Mononuclear cell (primary cell): ENCODE data around the gene MVP. TPM values are rescaled to one million over a fixed set of nuclear protein-coding genes. Genes with fewer than 3 reads are reported as not detected.
A peak's percentile ranks its signal among the peaks of the same experiment; 100 is the strongest.
"Not testable (repeated sequence)": the region's sequence is repeated elsewhere in the genome, so short reads cannot be mapped to it uniquely, and the experiment has no call there.

Source experiments
- H3K27me3 ChIP-seq: 2 replicates; pipeline ENCODE4 v1.6.0; 2011; ENCODE audit warnings: low read length, control low read depth; ENCODE audit not compliant: insufficient read depth
- H3K4me1 ChIP-seq: 2 replicates; pipeline ENCODE4 v1.5.1; 2011; ENCODE audit warnings: mild to moderate bottlenecking, low read length, control low read depth; ENCODE audit not compliant: insufficient read depth
- H3K4me3 ChIP-seq: 2 replicates; pipeline ENCODE4 v1.5.1; 2011; ENCODE audit warnings: mild to moderate bottlenecking, low read length, moderate library complexity
- H3K9me3 ChIP-seq: 2 replicates; pipeline ENCODE4 v1.5.1; 2011; ENCODE audit warnings: low read depth, mild to moderate bottlenecking, control low read depth, low read length
- total RNA-seq: library from RNA; depleted of rRNA; stranded (reverse); fragments of >200 nt; gene quantifications from one replicate; pipeline ENCODE4 v1.2.3, GENCODE V29; 2012

MVP gene
- total RNA-seq, 1 donor, result 75.6 TPM

DNA sequence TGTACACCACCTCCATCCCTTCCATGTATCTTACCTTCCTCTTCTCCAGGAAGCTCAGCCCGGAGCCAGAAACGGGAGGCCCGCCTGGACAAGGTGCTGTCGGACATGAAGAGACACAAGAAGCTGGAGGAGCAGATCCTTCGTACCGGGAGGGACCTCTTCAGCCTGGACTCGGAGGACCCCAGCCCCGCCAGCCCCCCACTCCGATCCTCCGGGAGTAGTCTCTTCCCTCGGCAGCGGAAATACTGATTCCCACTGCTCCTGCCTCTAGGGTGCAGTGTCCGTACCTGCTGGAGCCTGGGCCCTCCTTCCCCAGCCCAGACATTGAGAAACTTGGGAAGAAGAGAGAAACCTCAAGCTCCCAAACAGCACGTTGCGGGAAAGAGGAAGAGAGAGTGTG, 756 bp upstream of the MVP start:
- Histone ChIP-seq H3K9me3 (no peaks in the 10 kb centered on the region), H3K4me1 (peaks cover 86% of the 10 kb centered on the region), H3K4me3 (no peak overlapping the region), H3K27me3 (no peaks in the 10 kb centered on the region)

GRCh38 chr16:29820730-29821642, 724 bp downstream of the MVP start:
- Histone ChIP-seq H3K27me3 (no peaks in the 10 kb centered on the region), H3K4me3 (peak overlapping the region; percentile 61), H3K9me3 (no peaks in the 10 kb centered on the region), H3K4me1 (peaks cover 89% of the 10 kb centered on the region)

- peaks cover 93% of the 10 kb centered on the region for H3K4me1 ChIP-seq
- H3K9me3 ChIP-seq, result no peaks in the 10 kb centered on the region
- peak overlapping the region; percentile 61 for H3K4me3 ChIP-seq
- no peaks in the 10 kb centered on the region for H3K27me3 ChIP-seq
Observed at GRCh38 chr16:29821643-29822115, 1.4 kb downstream of the MVP start.

DNA sequence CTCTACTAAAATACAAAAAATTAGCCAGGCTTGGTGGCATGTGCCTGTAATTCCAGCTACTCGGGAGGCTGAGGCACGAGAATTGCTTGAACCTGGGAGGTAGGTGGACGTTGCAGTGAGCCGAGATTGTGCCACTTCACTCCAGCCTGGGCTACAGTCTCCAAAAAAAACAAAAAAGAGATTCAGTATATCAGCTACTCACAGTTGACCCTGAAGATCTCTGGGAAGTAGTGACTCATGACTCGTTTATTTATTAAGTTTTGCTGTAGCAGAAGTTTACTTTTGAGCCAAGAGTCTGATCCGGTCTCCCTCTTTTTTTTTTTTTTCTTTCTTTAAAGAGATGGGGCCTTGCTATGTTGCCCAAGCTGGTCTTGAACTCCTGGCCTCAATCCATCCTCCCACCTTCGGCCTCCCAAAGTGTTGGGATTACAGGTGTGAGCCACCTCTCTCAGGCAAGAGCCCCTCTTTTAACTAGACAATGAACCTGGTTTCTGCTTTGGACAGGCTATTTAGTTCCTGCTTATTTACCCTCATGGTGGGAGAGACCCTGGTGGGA, 4.4 kb downstream of the MVP start:
- no peaks in the 10 kb centered on the region for H3K9me3 ChIP-seq
- H3K4me3 ChIP-seq, result no peak overlapping the region
- H3K27me3 ChIP-seq, result no peaks in the 10 kb centered on the region
- peaks cover 90% of the 10 kb centered on the region for H3K4me1 ChIP-seq

- Histone ChIP-seq H3K9me3 (no peaks in the 10 kb centered on the region), H3K27me3 (no peaks in the 10 kb centered on the region), H3K4me1 (peaks cover 84% of the 10 kb centered on the region), H3K4me3 (no peak overlapping the region)
Observed at GRCh38 chr16:29825145-29826044, 5.1 kb downstream of the MVP start.

DNA sequence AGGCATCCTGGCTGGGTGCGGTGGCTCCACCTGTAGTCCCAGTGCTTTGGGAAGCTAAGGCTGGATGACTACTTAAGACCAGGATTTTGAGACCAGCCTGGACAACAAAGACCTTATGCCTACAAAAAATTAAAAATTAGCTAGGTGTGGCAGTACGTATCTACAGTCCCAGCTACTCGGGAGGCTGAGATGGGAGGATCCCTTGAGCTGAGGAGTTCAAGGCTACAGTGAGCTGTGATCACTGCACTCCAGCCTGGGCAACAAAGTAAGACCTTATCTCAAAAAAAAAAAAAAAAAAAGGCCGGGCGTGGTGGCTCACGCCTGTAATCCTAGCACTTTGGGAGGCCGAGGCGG, 6.1 kb downstream of the MVP start:
- Histone ChIP-seq H3K27me3 (no peaks in the 10 kb centered on the region), H3K4me3 (no peak overlapping the region), H3K4me1 (peaks cover 76% of the 10 kb centered on the region), H3K9me3 (no peaks in the 10 kb centered on the region)

- H3K27me3 ChIP-seq, result no peaks in the 10 kb centered on the region
- H3K4me3 ChIP-seq, result no peak overlapping the region
- H3K4me1 ChIP-seq, result peaks cover 33% of the 10 kb centered on the region
- H3K9me3 ChIP-seq, result no peaks in the 10 kb centered on the region
Observed at GRCh38 chr16:29830774-29831173, 10.5 kb downstream of the MVP start.

DNA sequence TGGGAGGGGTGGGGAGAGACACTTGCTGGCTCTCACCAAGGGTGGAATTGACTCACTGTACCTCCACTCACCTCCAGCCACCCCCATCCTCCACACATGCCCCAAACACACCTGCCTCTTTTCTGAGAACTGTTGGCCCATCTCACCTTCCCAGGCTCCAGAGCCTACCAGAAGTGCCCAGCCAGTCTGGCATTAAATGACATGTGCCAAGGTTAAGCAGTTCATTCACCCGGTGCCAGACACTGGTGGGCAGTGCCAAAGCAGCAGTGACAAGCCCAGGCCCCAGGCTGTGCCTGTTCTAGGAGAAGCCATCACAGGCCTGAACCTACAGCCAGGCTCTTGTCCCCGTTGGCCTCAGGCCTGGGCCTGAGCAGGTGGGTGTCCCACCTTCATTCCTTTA, 11.2 kb downstream of the MVP start:
- Histone ChIP-seq H3K27me3 (no peaks in the 10 kb centered on the region), H3K4me1 (peaks cover 26% of the 10 kb centered on the region), H3K4me3 (no peak overlapping the region), H3K9me3 (no peaks in the 10 kb centered on the region)

DNA sequence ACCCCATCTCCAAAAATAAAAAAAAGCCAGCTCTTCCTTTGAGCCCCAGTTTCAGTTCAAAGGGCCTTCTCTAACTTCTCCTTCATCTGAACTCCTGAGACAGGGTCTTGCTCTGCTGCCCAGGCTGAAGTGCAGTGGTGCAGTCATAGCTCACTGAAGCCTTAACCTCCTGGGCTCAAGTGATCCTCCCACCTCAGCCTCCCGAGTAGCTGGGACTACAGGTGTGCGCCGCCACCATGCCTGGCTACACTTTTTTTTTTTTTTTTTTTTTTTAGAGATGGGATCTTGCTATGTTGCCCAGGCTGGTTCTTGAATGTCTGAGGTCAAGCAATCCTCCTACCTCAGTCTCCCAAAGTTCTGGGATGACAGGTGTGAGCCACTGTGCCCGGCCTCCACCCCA, 13.0 kb downstream of the MVP start:
- H3K9me3 ChIP-seq, H3K27me3 ChIP-seq, H3K4me3 ChIP-seq: not testable (repeated sequence)
- H3K4me1 ChIP-seq, result peaks cover 13% of the 10 kb centered on the region

- Histone ChIP-seq H3K9me3 (no peaks in the 10 kb centered on the region), H3K27me3 (no peaks in the 10 kb centered on the region), H3K4me1 (peaks cover 5% of the 10 kb centered on the region), H3K4me3 (no peak overlapping the region)
Observed at GRCh38 chr16:29834079-29834478, 13.8 kb downstream of the MVP start.

- Histone ChIP-seq H3K27me3 (no peaks in the 10 kb centered on the region), H3K4me3 (no peak overlapping the region), H3K4me1 (no peaks in the 10 kb centered on the region), H3K9me3 (no peaks in the 10 kb centered on the region)
Observed at GRCh38 chr16:29835926-29836325, 15.7 kb downstream of the MVP start.

DNA sequence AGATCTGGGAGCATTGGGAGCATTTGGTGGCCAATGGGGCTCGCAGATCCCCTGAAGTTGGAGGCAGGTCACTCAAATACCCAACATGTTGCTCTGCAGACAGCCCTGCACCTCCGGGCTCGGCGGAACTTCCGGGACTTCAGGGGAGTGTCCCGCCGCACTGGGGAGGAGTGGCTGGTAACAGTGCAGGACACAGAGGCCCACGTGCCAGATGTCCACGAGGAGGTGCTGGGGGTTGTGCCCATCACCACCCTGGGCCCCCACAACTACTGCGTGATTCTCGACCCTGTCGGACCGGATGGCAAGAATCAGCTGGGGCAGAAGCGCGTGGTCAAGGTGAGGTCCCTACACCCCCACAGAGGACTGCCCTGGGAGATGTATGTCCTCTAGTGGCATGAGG, 16.4 kb downstream of the MVP start:
- Histone ChIP-seq H3K9me3 (no peaks in the 10 kb centered on the region), H3K4me3 (no peak overlapping the region), H3K27me3 (no peaks in the 10 kb centered on the region), H3K4me1 (no peaks in the 10 kb centered on the region)

DNA sequence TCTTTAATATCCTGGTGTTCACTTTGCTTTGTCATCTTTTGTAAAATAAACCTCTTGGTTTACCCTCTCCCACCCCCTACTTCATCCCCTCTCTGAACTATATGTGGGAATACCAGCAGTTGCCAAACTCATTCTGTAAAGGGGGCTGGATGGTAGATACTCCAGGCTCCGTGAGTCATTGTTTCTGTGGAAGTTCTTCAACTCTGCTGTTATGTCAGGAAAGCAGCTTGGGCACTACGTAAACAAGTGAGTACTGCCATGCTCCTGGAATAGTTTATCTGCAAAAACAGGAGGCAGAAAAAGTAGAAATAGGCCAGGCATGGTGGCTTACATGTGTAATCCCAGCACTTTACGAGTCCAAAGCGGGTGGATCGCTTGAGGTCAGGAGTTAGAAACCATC, 17.6 kb downstream of the MVP start:
- Histone ChIP-seq H3K4me3 (no peak overlapping the region), H3K4me1 (no peaks in the 10 kb centered on the region), H3K27me3 (no peaks in the 10 kb centered on the region), H3K9me3 (no peaks in the 10 kb centered on the region)

- Histone ChIP-seq H3K4me3 (no peak overlapping the region), H3K27me3 (no peaks in the 10 kb centered on the region), H3K9me3 (no peaks in the 10 kb centered on the region), H3K4me1 (no peaks in the 10 kb centered on the region)
Observed at GRCh38 chr16:29839822-29840221, 19.6 kb downstream of the MVP start.

GRCh38 chr16:29840240-29840639, 20.0 kb downstream of the MVP start:
- no peaks in the 10 kb centered on the region for H3K9me3 ChIP-seq
- H3K4me1 ChIP-seq, result no peaks in the 10 kb centered on the region
- no peaks in the 10 kb centered on the region for H3K27me3 ChIP-seq
- H3K4me3 ChIP-seq, result no peak overlapping the region
